Central memory CD8-positive, alpha-beta T cell (primary cell): ENCODE results near the gene PLA2G4A.

Experiments used
- ATAC-seq: fragments of 150-1000 bp; cut with Tn5 transposase; replicated peaks from 2 replicates; pipeline ENCODE4 v1.10.0; 2022; ENCODE audit warnings: mild to moderate bottlenecking, moderate FRiP score, moderate number of reproducible peaks; ENCODE audit not compliant: poor library complexity, severe bottlenecking; ENCODE audit errors: extremely low read depth
- DNase-seq, 2 donors: peaks; one replicate each; pipeline ENCODE4 v3.0.0; 2021; ENCODE audit warnings: low spot score in 2 of 2
- H3K27ac Mint-ChIP-seq: one replicate; pipeline ENCODE4 v1.8.0; 2022; ENCODE audit warnings: low read depth, mild to moderate bottlenecking, moderate library complexity, mixed read lengths
- H3K27me3 Mint-ChIP-seq: one replicate; pipeline ENCODE4 v1.8.0; 2022; ENCODE audit warnings: mixed read lengths
- H3K36me3 Mint-ChIP-seq: one replicate; pipeline ENCODE4 v1.8.0; 2022; ENCODE audit warnings: mild to moderate bottlenecking, moderate library complexity, mixed read lengths; ENCODE audit not compliant: insufficient read depth
- H3K4me1 Mint-ChIP-seq: one replicate; pipeline ENCODE4 v1.8.0; 2022; ENCODE audit warnings: mixed read lengths
- H3K4me3 Mint-ChIP-seq: one replicate; pipeline ENCODE4 v1.8.0; 2022; ENCODE audit warnings: mild to moderate bottlenecking, moderate library complexity, mixed read lengths
- H3K9me3 Mint-ChIP-seq: one replicate; pipeline ENCODE4 v1.8.0; 2022; ENCODE audit warnings: mixed read lengths

The PLA2G4A gene

DNA sequence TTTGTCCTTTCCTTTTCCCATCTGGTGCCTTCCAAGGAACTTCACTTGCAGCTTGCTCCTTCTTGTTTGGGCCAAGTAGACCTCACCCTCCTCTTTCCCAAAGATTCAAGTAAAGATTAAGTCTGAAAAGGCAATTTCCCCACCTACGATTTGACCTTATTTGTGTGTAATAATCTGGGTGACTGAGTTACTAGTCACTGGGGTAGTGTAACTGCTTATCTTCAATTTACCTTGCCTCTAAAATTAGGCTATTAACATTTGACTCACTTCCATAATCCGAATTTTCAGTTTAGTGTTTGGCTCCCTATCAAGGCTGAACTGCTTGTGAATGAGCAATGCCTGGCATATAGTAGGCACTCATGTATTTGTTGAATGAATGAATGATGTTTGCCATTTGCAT, 59.6 kb downstream of the PLA2G4A start:
- no peaks in the 10 kb centered on the region for H3K4me1 Mint-ChIP-seq
- no peak overlapping the region for H3K27ac Mint-ChIP-seq
- no peaks in the 10 kb centered on the region for H3K27me3 Mint-ChIP-seq
- peaks cover 22% of the 10 kb centered on the region for H3K9me3 Mint-ChIP-seq
- no peaks in the 10 kb centered on the region for H3K36me3 Mint-ChIP-seq
- no peak overlapping the region for H3K4me3 Mint-ChIP-seq
- DNase-seq: no peak
- ATAC-seq: no peak

- Mint-ChIP-seq H3K4me3 (no peak overlapping the region), H3K27me3 (no peaks in the 10 kb centered on the region), H3K9me3 (peaks cover 14% of the 10 kb centered on the region), H3K27ac (no peak overlapping the region), H3K36me3 (no peaks in the 10 kb centered on the region), H3K4me1 (no peaks in the 10 kb centered on the region)
- no peak for DNase-seq
- no peak for ATAC-seq
These were observed 64.2 kb downstream of the PLA2G4A start for GRCh38 chr1:186892936-186893335.

- no peak for ATAC-seq
- peaks cover 20% of the 10 kb centered on the region for H3K9me3 Mint-ChIP-seq
- no peaks in the 10 kb centered on the region for H3K27me3 Mint-ChIP-seq
- H3K4me1 Mint-ChIP-seq: no peaks in the 10 kb centered on the region
- no peak overlapping the region for H3K4me3 Mint-ChIP-seq
- H3K36me3 Mint-ChIP-seq: no peaks in the 10 kb centered on the region
- no peak overlapping the region for H3K27ac Mint-ChIP-seq
- no peak for DNase-seq
These were observed 65.7 kb downstream of the PLA2G4A start for GRCh38 chr1:186894415-186894814.

DNA sequence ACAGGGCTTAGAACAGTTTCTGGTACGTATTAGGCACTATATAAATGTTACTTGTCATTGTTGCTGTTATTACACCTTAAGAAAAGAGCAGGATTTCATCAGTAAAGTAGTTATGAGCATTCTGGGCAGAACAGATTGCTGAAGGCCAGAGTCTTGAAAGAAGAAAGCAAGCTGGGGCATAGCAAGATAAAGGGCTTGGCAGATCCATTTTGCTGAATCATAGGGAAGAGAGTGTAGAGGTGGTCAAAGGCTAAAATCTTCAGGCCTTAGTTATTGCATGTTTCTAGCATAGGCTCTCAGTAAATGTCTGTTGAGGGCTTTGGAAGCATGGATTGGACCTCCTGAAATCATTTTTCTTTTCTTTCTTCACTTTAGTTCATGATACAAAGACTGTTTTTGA, 67.5 kb downstream of the PLA2G4A start:
- Mint-ChIP-seq H3K27ac (no peak overlapping the region), H3K9me3 (peaks cover 18% of the 10 kb centered on the region), H3K4me1 (no peaks in the 10 kb centered on the region), H3K4me3 (no peak overlapping the region), H3K36me3 (no peaks in the 10 kb centered on the region), H3K27me3 (no peaks in the 10 kb centered on the region)
- ATAC-seq (no peak), DNase-seq (no peak)

- no peaks in the 10 kb centered on the region for H3K27me3 Mint-ChIP-seq
- no peaks in the 10 kb centered on the region for H3K4me1 Mint-ChIP-seq
- H3K9me3 Mint-ChIP-seq: peaks cover 10% of the 10 kb centered on the region
- H3K27ac Mint-ChIP-seq: no peak overlapping the region
- no peaks in the 10 kb centered on the region for H3K36me3 Mint-ChIP-seq
- DNase-seq (no peak), ATAC-seq (no peak)
- H3K4me3 Mint-ChIP-seq: no peak overlapping the region
These were observed 68.3 kb downstream of the PLA2G4A start for GRCh38 chr1:186897008-186897407.

GRCh38 chr1:186899577-186899976, 70.8 kb downstream of the PLA2G4A start:
- H3K36me3 Mint-ChIP-seq: no peaks in the 10 kb centered on the region

DNA sequence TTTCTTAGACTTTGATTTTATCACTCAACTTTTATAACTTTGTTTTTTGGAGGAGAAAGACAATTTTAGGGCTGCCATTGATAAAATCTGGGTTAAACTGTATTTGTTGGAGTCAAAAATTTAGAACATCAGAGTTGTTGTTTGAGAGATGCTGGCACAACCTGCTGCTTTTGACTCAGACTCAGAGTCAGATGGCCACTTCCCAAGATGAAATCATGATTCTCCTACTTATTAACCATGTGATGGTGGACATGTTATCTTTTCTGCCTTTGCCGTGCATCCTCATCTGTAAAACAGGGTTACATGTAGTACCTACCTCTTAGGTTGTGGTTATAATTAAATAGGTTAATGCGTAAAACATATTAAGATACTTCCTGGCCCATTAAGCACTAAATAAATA, 71.2 kb downstream of the PLA2G4A start:
- Mint-ChIP-seq H3K4me1 (no peaks in the 10 kb centered on the region), H3K36me3 (no peaks in the 10 kb centered on the region), H3K9me3 (peaks cover 9% of the 10 kb centered on the region), H3K4me3 (no peak overlapping the region), H3K27ac (no peak overlapping the region), H3K27me3 (no peaks in the 10 kb centered on the region)
- no peak for ATAC-seq
- DNase-seq: no peak

More at GRCh38 chr1:186899577-186899976, 70.8 kb downstream of the PLA2G4A start:
- ATAC-seq (no peak), DNase-seq (no peak)
- H3K9me3 Mint-ChIP-seq: peaks cover 9% of the 10 kb centered on the region
- no peaks in the 10 kb centered on the region for H3K4me1 Mint-ChIP-seq
- no peaks in the 10 kb centered on the region for H3K27me3 Mint-ChIP-seq
- no peak overlapping the region for H3K27ac Mint-ChIP-seq
- no peak overlapping the region for H3K4me3 Mint-ChIP-seq

DNA sequence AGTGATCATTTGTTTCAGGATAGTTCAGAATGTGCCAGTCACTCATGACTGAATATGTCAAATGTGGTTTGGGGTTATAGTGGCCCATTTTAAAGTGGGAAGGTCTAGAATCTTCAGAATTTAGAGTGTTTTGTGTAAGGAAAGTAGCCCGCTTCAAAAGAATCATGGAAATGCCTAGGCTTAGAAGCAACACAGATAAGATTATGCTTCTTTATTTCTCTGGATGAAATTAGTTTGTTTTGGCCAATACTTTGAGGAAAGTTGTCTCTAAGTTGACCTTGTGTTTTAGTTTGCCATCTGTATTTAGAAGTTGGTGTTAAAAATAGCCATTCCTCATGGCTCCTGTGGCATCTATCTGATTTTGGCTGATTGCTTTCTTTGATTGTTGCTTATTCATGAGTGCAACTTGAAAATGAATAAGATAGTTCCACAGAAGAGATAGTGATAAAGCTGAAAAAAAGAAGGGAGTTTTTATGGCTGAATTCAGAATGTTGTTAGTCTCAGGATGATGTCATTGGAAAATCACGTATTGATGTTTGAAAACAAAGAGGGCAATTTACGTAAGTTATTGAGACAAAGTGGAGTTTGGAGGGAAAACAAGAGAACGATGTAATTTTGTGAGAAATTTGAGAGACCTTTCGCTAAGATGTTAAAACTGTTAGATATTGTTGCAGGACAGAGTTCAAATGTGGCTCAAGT, 71.9 kb downstream of the PLA2G4A start:
- no peaks in the 10 kb centered on the region for H3K4me1 Mint-ChIP-seq
- no peak overlapping the region for H3K4me3 Mint-ChIP-seq
- ATAC-seq: no peak
- H3K9me3 Mint-ChIP-seq: peaks cover 9% of the 10 kb centered on the region
- H3K36me3 Mint-ChIP-seq: no peaks in the 10 kb centered on the region
- H3K27me3 Mint-ChIP-seq: no peaks in the 10 kb centered on the region
- no peak overlapping the region for H3K27ac Mint-ChIP-seq
- DNase-seq: no peak

- no peak overlapping the region for H3K4me3 Mint-ChIP-seq
- no peaks in the 10 kb centered on the region for H3K4me1 Mint-ChIP-seq
- H3K27ac Mint-ChIP-seq: no peak overlapping the region
- peaks cover 9% of the 10 kb centered on the region for H3K9me3 Mint-ChIP-seq
- H3K36me3 Mint-ChIP-seq: no peaks in the 10 kb centered on the region
- no peak for DNase-seq
- H3K27me3 Mint-ChIP-seq: no peaks in the 10 kb centered on the region
- ATAC-seq: no peak
These were observed 72.9 kb downstream of the PLA2G4A start for GRCh38 chr1:186901631-186902030.

DNA sequence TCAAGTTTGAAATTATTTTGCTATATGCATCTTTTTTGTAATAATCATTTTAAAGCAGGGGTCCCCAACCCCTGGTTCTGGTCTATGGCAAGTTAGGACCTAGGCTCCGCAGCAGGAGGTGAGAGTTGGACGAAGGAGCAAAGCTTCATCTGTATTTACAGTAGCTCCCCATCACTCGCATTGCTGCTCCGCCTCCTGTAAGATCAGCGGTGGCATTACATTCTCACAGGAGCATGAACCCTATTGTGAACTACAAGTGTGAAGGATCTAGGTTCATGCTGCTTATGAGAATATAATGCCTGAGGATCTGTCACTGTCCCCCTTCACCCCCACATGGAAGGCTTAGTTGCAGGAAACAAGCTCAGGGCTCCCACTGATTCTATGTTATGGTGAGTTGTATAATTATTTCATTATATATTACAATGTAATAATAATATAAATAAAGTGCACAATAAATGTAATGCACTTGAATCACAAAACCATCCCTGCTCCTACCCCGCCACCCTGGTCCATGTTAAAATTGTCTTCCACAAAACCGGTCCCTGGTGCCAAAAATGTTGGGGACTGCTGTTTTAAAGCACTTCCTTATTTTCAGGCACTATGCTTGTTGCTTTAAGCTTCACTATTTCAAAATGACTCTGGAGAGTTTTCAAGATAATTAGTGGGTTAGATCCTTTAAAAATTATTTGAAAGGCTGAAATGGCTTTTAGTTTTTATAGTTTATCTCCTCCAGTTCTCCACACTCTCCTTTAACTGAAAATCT, 74.8 kb downstream of the PLA2G4A start:
- DNase-seq (no peak), ATAC-seq (no peak)
- Mint-ChIP-seq H3K4me3 (no peak overlapping the region), H3K27ac (no peak overlapping the region), H3K4me1 (no peaks in the 10 kb centered on the region), H3K36me3 (no peaks in the 10 kb centered on the region), H3K27me3 (no peaks in the 10 kb centered on the region), H3K9me3 (peaks cover 9% of the 10 kb centered on the region)

- H3K4me1 Mint-ChIP-seq: no peaks in the 10 kb centered on the region
- H3K36me3 Mint-ChIP-seq: no peaks in the 10 kb centered on the region
- H3K4me3 Mint-ChIP-seq: no peak overlapping the region
- no peaks in the 10 kb centered on the region for H3K27me3 Mint-ChIP-seq
- DNase-seq (no peak), ATAC-seq (no peak)
- H3K27ac Mint-ChIP-seq: no peak overlapping the region
- peaks cover 3% of the 10 kb centered on the region for H3K9me3 Mint-ChIP-seq
These were observed 75.6 kb downstream of the PLA2G4A start for GRCh38 chr1:186904361-186904760.

- H3K4me1 Mint-ChIP-seq: no peaks in the 10 kb centered on the region
These were observed 76.8 kb downstream of the PLA2G4A start for GRCh38 chr1:186905561-186905960.

GRCh38 chr1:186915555-186915954, 86.8 kb downstream of the PLA2G4A start:
- peaks cover 2% of the 10 kb centered on the region for H3K36me3 Mint-ChIP-seq
- no peaks in the 10 kb centered on the region for H3K4me1 Mint-ChIP-seq
- H3K27ac Mint-ChIP-seq: no peak overlapping the region
- H3K4me3 Mint-ChIP-seq: no peak overlapping the region
- DNase-seq (no peak), ATAC-seq (no peak)
- no peaks in the 10 kb centered on the region for H3K27me3 Mint-ChIP-seq
- no peaks in the 10 kb centered on the region for H3K9me3 Mint-ChIP-seq

More at GRCh38 chr1:186905561-186905960, 76.8 kb downstream of the PLA2G4A start:
- Mint-ChIP-seq H3K27ac (no peak overlapping the region), H3K27me3 (no peaks in the 10 kb centered on the region), H3K4me3 (no peak overlapping the region), H3K36me3 (no peaks in the 10 kb centered on the region), H3K9me3 (no peaks in the 10 kb centered on the region)
- no peak for ATAC-seq
- DNase-seq: no peak
